ENCODE measurements around the gene MIDN. TPM values are rescaled to one million over a fixed set of nuclear protein-coding genes. Genes with fewer than 3 reads are reported as not detected.

The MIDN gene
- total and polyA plus RNA-seq, 10 of the 15 experiments (the other 5 are each of a cell fraction or from before 2014, with no cell fraction given), result 0.38 to 51.5 (median 7.2) TPM

DNA sequence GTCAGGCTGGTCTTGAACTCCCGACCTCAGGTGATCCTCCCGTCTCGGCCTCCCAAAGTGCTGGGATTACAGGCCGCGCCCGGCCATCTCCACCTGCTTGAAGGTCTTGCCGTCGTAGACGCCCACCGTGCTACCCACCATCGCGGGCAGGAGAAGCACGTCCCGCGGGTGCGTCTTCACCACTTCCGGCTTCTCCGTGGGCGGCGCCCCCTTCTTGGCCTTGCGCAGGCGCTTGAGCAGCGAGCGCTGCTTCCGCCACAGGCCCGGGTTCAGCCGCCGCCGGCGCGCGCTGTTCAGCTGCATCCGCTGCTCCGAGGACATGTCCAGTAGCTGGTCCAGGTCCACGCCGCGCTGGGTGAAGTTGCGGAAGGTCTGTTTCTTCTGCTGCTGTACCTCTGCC lies 58.9 kb downstream of the MIDN start:
- no peak for ATAC-seq
- Histone ChIP-seq H3K36me3 (ENCODE audit: control insufficient read depth in 2 of 2, insufficient read depth in 2 of 2, low read length in 1 of 2) (no peaks in the 10 kb centered on the region), H3K4me1 (ENCODE audit: control insufficient read depth, insufficient read depth, low read length) (no peaks in the 10 kb centered on the region), H3K9me3 (replicated peaks; ENCODE audit: control insufficient read depth, insufficient read depth, low read length) (no peaks in the 10 kb centered on the region), H4K20me1 (ENCODE audit: control insufficient read depth, insufficient read depth) (no peaks in the 10 kb centered on the region), H3K4me2 (ENCODE audit: control insufficient read depth, insufficient read depth) (no peak overlapping the region), H3K27ac (ENCODE audit: control insufficient read depth, insufficient read depth) (no peak overlapping the region), H3K79me2 (ENCODE audit: control insufficient read depth, insufficient read depth, low read length) (no peaks in the 10 kb centered on the region), H3K27me3 (replicated peaks in 1 of 2; ENCODE audit: control insufficient read depth in 2 of 2, insufficient read depth in 2 of 2, low read length in 1 of 2) (no peaks in the 10 kb centered on the region), H2AFZ (ENCODE audit: control insufficient read depth, low read depth, low read length) (no peak overlapping the region), H3K9ac (ENCODE audit: control insufficient read depth, insufficient read depth, low read length) (no peak overlapping the region), H3K4me3 (no peak overlapping the region)
- ChIA-PET POLR2A (no interaction called here), CTCF (no interaction called here), RAD21 (ENCODE audit: unreplicated experiment) (no interaction called here), SMC1A (ENCODE audit: uncharacterized antibody, unreplicated experiment) (no interaction called here)
- BruUV-seq (replicated peaks), result no TSS peak
- no peak for DNase-seq (ENCODE audit: low read depth, low spot score)
- TF ChIP-seq BACH1 (IDR thresholded peaks at IDR 0.05; ENCODE audit: borderline replicate concordance), result no peak
- no peak for TF ChIP-seq ZNF384 (IDR thresholded peaks at IDR 0.05; ENCODE audit: borderline replicate concordance, low read depth, low read length)
- TF ChIP-seq RUNX3 (IDR thresholded peaks at IDR 0.05; ENCODE audit: low read length), result no peak
- TF ChIP-seq, protein P1, sequence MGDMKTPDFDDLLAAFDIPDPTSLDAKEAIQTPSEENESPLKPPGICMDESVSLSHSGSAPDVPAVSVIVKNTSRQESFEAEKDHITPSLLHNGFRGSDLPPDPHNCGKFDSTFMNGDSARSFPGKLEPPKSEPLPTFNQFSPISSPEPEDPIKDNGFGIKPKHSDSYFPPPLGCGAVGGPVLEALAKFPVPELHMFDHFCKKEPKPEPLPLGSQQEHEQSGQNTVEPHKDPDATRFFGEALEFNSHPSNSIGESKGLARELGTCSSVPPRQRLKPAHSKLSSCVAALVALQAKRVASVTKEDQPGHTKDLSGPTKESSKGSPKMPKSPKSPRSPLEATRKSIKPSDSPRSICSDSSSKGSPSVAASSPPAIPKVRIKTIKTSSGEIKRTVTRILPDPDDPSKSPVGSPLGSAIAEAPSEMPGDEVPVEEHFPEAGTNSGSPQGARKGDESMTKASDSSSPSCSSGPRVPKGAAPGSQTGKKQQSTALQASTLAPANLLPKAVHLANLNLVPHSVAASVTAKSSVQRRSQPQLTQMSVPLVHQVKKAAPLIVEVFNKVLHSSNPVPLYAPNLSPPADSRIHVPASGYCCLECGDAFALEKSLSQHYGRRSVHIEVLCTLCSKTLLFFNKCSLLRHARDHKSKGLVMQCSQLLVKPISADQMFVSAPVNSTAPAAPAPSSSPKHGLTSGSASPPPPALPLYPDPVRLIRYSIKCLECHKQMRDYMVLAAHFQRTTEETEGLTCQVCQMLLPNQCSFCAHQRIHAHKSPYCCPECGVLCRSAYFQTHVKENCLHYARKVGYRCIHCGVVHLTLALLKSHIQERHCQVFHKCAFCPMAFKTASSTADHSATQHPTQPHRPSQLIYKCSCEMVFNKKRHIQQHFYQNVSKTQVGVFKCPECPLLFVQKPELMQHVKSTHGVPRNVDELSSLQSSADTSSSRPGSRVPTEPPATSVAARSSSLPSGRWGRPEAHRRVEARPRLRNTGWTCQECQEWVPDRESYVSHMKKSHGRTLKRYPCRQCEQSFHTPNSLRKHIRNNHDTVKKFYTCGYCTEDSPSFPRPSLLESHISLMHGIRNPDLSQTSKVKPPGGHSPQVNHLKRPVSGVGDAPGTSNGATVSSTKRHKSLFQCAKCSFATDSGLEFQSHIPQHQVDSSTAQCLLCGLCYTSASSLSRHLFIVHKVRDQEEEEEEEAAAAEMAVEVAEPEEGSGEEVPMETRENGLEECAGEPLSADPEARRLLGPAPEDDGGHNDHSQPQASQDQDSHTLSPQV (IDR thresholded peaks at IDR 0.05), result no peak
- TF ChIP-seq WRNIP1 (IDR thresholded peaks at IDR 0.05; ENCODE audit: borderline replicate concordance, low read depth, low read length), result no peak
- TF ChIP-seq, protein P2, sequence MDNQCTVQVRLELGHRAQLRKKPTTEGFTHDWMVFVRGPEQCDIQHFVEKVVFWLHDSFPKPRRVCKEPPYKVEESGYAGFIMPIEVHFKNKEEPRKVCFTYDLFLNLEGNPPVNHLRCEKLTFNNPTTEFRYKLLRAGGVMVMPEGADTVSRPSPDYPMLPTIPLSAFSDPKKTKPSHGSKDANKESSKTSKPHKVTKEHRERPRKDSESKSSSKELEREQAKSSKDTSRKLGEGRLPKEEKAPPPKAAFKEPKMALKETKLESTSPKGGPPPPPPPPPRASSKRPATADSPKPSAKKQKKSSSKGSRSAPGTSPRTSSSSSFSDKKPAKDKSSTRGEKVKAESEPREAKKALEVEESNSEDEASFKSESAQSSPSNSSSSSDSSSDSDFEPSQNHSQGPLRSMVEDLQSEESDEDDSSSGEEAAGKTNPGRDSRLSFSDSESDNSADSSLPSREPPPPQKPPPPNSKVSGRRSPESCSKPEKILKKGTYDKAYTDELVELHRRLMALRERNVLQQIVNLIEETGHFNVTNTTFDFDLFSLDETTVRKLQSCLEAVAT (IDR thresholded peaks at IDR 0.05), result no peak
- TF ChIP-seq NBN (IDR thresholded peaks at IDR 0.05), result no peak
- TF ChIP-seq POLR2A (IDR thresholded peaks at IDR 0.05; ENCODE audit: low read depth, low read length), result peak; percentile 32; the same call in 1 of the 2 replicates
- intact Hi-C loops (cut with micrococcal nuclease; ENCODE audit: unreplicated experiment), result no loop called here
- WGBS (ENCODE audit: insufficient coverage, insufficient replicate concordance, low lambda C conversion rate, missing lambda C conversion rate), result 91% methylated on average over 35 of the region's 38 CpGs
- FAIRE-seq, result no peak
- in situ Hi-C loops (cut with MboI), result no loop called here

Measured in GM12878 (cell line).